ENCODE measurements around the gene CCL17. TPM values are rescaled to one million over a fixed set of nuclear protein-coding genes. Genes with fewer than 3 reads are reported as not detected.

The CCL17 gene
- total and polyA plus RNA-seq, 5 donors = not detected

DNA sequence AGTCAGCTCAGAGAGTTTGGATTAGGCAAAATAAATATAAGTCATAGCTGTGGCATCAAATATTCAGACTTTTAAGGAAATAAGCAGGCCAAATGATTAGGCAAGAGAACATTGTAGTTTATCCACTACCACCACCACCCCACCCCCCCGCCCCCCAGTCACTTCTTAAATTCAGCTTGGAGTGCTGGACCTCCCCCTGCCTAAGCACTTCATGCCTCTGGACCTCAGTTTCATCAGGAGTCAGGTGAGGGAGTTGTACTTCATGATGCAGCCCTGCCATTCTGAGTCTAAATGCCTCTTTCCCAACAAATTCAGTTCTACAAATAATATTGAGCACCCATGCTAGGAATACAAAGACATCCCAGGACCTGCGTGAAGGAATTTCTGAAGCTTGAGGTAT, 60.0 kb downstream of the CCL17 start:
- ATAC-seq (no peak), DNase-seq (no peak)
- peaks cover 3% of the 10 kb centered on the region for H3K4me1 ChIP-seq (ENCODE audit: control insufficient read depth, insufficient read depth, low read length)
- WGBS = 95% methylated on average over 2 of the region's 2 CpGs
- no peak overlapping the region for H3K4me3 ChIP-seq (ENCODE audit: low read length)
- H3K27ac ChIP-seq (ENCODE audit: low read length) = no peak overlapping the region
- H3K9me3 ChIP-seq (ENCODE audit: control insufficient read depth, low read length) = no peaks in the 10 kb centered on the region
- intact Hi-C loops (cut with DNase I) = loop anchor here in 1 of 4 donors (10.0 kb wide), 1 partner anchor 50 kb away; no protein-coding TSS in a partner anchor
- H3K27me3 ChIP-seq (ENCODE audit: control insufficient read depth, insufficient read depth) = no peaks in the 10 kb centered on the region

Other genes with a start within 250 kb of the CCL17 start
- 10 to 100 TPM; 63.6 to 68.7 (median 65.0) TPM for gene PSME3IP1, start 218.7 kb upstream of the CCL17 start, total RNA-seq
- 57.8 TPM for gene PSME3IP1, start 218.7 kb upstream of the CCL17 start, polyA plus RNA-seq
- gene RSPRY1, start 218.4 kb upstream of the CCL17 start, total RNA-seq = 10 to 100 TPM; 13.7 to 21.1 (median 17.4) TPM
- 7.3 TPM for gene RSPRY1, start 218.4 kb upstream of the CCL17 start, polyA plus RNA-seq
- 10 to 100 TPM; 44.8 to 58.4 (median 52.0) TPM for gene ARL2BP, start 159.5 kb upstream of the CCL17 start, total RNA-seq
- 51.6 TPM for gene ARL2BP, start 159.5 kb upstream of the CCL17 start, polyA plus RNA-seq
- 10 to 100 TPM in 3 of 4 donors, 1 to 10 TPM in 1; 6.3 to 13.8 (median 11.0) TPM for gene PLLP, start 120.1 kb upstream of the CCL17 start, total RNA-seq
- 11.8 TPM for gene PLLP, start 120.1 kb upstream of the CCL17 start, polyA plus RNA-seq
- gene CCL22, start 46.0 kb upstream of the CCL17 start, total RNA-seq = under 1 TPM in 1 of 4 donors, not detected in 3; 0.11 TPM
- not detected for gene CCL22, start 46.0 kb upstream of the CCL17 start, polyA plus RNA-seq
- gene CX3CL1, start 32.3 kb upstream of the CCL17 start, total RNA-seq = 10 to 100 TPM in 2 of 4 donors, 1 to 10 TPM in 2; 8.2 to 14.2 (median 10.5) TPM
- 22.9 TPM for gene CX3CL1, start 32.3 kb upstream of the CCL17 start, polyA plus RNA-seq
- 10 to 100 TPM; 40.2 to 63.2 (median 55.5) TPM for gene CIAPIN1, start 42.6 kb downstream of the CCL17 start, total RNA-seq
- gene CIAPIN1, start 42.6 kb downstream of the CCL17 start, polyA plus RNA-seq = 32.1 TPM
- gene COQ9, start 42.7 kb downstream of the CCL17 start, total RNA-seq = 100 to 1,000 TPM in 3 of 4 donors, 10 to 100 TPM in 1; 91.8 to 142 (median 134) TPM
- gene COQ9, start 42.7 kb downstream of the CCL17 start, polyA plus RNA-seq = 206 TPM
- gene POLR2C, start 57.9 kb downstream of the CCL17 start, total RNA-seq = 10 to 100 TPM; 36.9 to 47.7 (median 42.0) TPM
- 36.8 TPM for gene POLR2C, start 57.9 kb downstream of the CCL17 start, polyA plus RNA-seq
- 10 to 100 TPM; 15.1 to 19.4 (median 16.5) TPM for gene DOK4, start 81.7 kb downstream of the CCL17 start, total RNA-seq
- gene DOK4, start 81.7 kb downstream of the CCL17 start, polyA plus RNA-seq = 12.2 TPM
- gene CCDC102A, start 131.8 kb downstream of the CCL17 start, total RNA-seq = 10 to 100 TPM in 3 of 4 donors, 1 to 10 TPM in 1; 7.6 to 15.4 (median 11.0) TPM
- gene CCDC102A, start 131.8 kb downstream of the CCL17 start, polyA plus RNA-seq = 9.0 TPM
- under 1 TPM in 2 of 4 donors, not detected in 2; 0.11 to 0.29 TPM for gene ADGRG5, start 137.9 kb downstream of the CCL17 start, total RNA-seq
- gene ADGRG5, start 137.9 kb downstream of the CCL17 start, polyA plus RNA-seq = 0.02 TPM
- gene ADGRG1, start 223.9 kb downstream of the CCL17 start, total RNA-seq = 10 to 100 TPM; 10.2 to 24.1 (median 17.4) TPM
- 15.0 TPM for gene ADGRG1, start 223.9 kb downstream of the CCL17 start, polyA plus RNA-seq